OCI-LY1 (cell line): Measurements from ENCODE around the gene BEST3.

Experiments used
- H2AFZ ChIP-seq: fragments of 200-600 bp; sonication (generic), shearing (Covaris generic); 2 replicates; pipeline ENCODE4 v1.6.0; 2014; ENCODE audit warnings: antibody characterized with exemption, mild to moderate bottlenecking, low read length
- H3F3A ChIP-seq: fragments of 200-600 bp; sonication (generic), shearing (Covaris generic); 2 replicates; pipeline ENCODE4 v1.6.0; 2014; ENCODE audit warnings: mild to moderate bottlenecking, antibody characterized with exemption, low read length, moderate library complexity; ENCODE audit not compliant: insufficient read depth
- H3K27ac ChIP-seq: fragments of 200-600 bp; sonication (generic); 2 replicates; pipeline ENCODE4 v1.5.1; 2014; ENCODE audit warnings: low read length, mixed run types, mild to moderate bottlenecking, low read depth; ENCODE audit not compliant: poor library complexity, severe bottlenecking
- H3K27me3 ChIP-seq: fragments of 200-600 bp; sonication (generic); 2 replicates; pipeline ENCODE4 v1.6.0; 2014; ENCODE audit warnings: antibody characterized with exemption, mild to moderate bottlenecking, low read length, moderate library complexity; ENCODE audit not compliant: insufficient read depth
- H3K36me3 ChIP-seq: fragments of 200-600 bp; sonication (generic); 2 replicates; pipeline ENCODE4 v1.6.1; 2014; ENCODE audit warnings: mild to moderate bottlenecking, antibody characterized with exemption, low read length, moderate library complexity, mixed read lengths; ENCODE audit not compliant: insufficient read depth
- H3K4me1 ChIP-seq: fragments of 200-600 bp; sonication (generic); 2 replicates; pipeline ENCODE4 v1.5.1; 2014; ENCODE audit warnings: mild to moderate bottlenecking, low read length, moderate library complexity; ENCODE audit not compliant: insufficient read depth, severe bottlenecking
- H3K4me2 ChIP-seq: fragments of 200-600 bp; sonication (generic), shearing (Covaris generic); 2 replicates; pipeline ENCODE4 v1.6.1; 2014; ENCODE audit warnings: low read length
- H3K4me3 ChIP-seq: fragments of 200-600 bp; sonication (generic); 2 replicates; pipeline ENCODE4 v1.5.1; 2014; ENCODE audit warnings: low read length, low read depth, mild to moderate bottlenecking, mixed read lengths; ENCODE audit not compliant: poor library complexity, severe bottlenecking
- H3K79me2 ChIP-seq: fragments of 200-600 bp; shearing (Covaris generic); 2 replicates; pipeline ENCODE4 v1.6.1; 2016; ENCODE audit warnings: mixed run types, low read length, mixed read lengths; ENCODE audit not compliant: insufficient read depth
- H3K9ac ChIP-seq: fragments of 200-600 bp; sonication (generic), shearing (Covaris generic); 2 replicates; pipeline ENCODE4 v1.6.1; 2014; ENCODE audit warnings: mild to moderate bottlenecking, low read length, mixed read lengths
- H3K9me2 ChIP-seq: fragments of 200-600 bp; sonication (generic), shearing (Covaris generic); 2 replicates; pipeline ENCODE4 v1.6.1; 2014; ENCODE audit warnings: low read depth, mild to moderate bottlenecking, low read length, mixed read lengths
- H3K9me3 ChIP-seq: fragments of 200-600 bp; shearing (Covaris generic); 2 replicates; pipeline ENCODE4 v1.6.1; 2014; ENCODE audit warnings: low read length, mixed read lengths
- H4K20me1 ChIP-seq: fragments of 200-600 bp; sonication (generic), shearing (Covaris generic); 2 replicates; pipeline ENCODE4 v1.6.0; 2016; ENCODE audit warnings: mild to moderate bottlenecking, low read length; ENCODE audit not compliant: insufficient read depth
- CTCF ChIP-seq: fragments of 200-600 bp; sonication (generic), shearing (Covaris generic); IDR thresholded peaks from 2 replicates; pipeline ENCODE4 v1.5.1; 2017; ENCODE audit warnings: mild to moderate bottlenecking, antibody characterized with exemption, low read length, moderate library complexity, mixed read lengths
- EZH2 ChIP-seq: fragments of 200-600 bp; sonication (generic), shearing (Covaris generic); IDR thresholded peaks from 2 replicates; pipeline ENCODE4 v1.8.0; 2017; ENCODE audit warnings: borderline replicate concordance, mixed run types, mild to moderate bottlenecking, antibody characterized with exemption, low read length, moderate library complexity, mixed read lengths

BEST3 gene

DNA sequence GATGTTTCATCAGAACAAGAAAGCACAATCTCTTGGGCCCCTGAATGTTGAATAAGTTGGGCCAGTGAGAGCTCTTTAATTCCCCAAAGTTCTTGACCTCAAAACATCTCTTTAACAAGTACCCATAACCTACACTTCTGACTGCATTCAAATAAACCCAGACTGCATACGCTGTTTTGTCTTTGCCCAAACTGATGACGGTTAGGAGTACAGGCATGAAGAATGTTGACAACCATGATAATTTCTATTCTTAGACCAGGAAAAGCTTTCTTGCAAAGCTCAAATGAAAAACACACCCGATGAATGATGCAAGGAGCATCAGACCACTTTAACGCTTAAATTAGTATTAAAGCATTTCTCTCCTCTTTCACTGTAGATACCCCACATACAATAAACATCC lies 27.8 kb upstream of the BEST3 start:
- Histone ChIP-seq H3K4me1 (no peaks in the 10 kb centered on the region), H3K36me3 (no peaks in the 10 kb centered on the region), H2AFZ (no peak overlapping the region; the same call in 1 of the 2 replicates), H3K4me3 (no peak overlapping the region), H3K9me3 (no peaks in the 10 kb centered on the region), H3K9ac (no peak overlapping the region), H3K27ac (no peak overlapping the region), H3K79me2 (no peaks in the 10 kb centered on the region), H3K4me2 (no peak overlapping the region), H4K20me1 (no peaks in the 10 kb centered on the region), H3K27me3 (no peaks in the 10 kb centered on the region), H3F3A (no peaks in the 10 kb centered on the region), H3K9me2 (no peaks in the 10 kb centered on the region)
- TF ChIP-seq CTCF (no peak), EZH2 (no peak)

- H3K27ac ChIP-seq = no peak overlapping the region
- no peaks in the 10 kb centered on the region for H3K27me3 ChIP-seq
- H4K20me1 ChIP-seq = no peaks in the 10 kb centered on the region
- no peaks in the 10 kb centered on the region for H3K9me2 ChIP-seq
- no peak overlapping the region for H3K4me2 ChIP-seq
- H3K4me3 ChIP-seq = no peak overlapping the region
- TF ChIP-seq EZH2 = no peak
- TF ChIP-seq CTCF = no peak
- no peaks in the 10 kb centered on the region for H3K79me2 ChIP-seq
- no peaks in the 10 kb centered on the region for H3F3A ChIP-seq
- no peak overlapping the region for H2AFZ ChIP-seq
- H3K36me3 ChIP-seq = no peaks in the 10 kb centered on the region
- H3K9me3 ChIP-seq = no peaks in the 10 kb centered on the region
- H3K9ac ChIP-seq = no peak overlapping the region
- H3K4me1 ChIP-seq = no peaks in the 10 kb centered on the region
These were observed 21.6 kb upstream of the BEST3 start for GRCh38 chr12:69720750-69721149.

- no peaks in the 10 kb centered on the region for H3K36me3 ChIP-seq
- no peak overlapping the region for H2AFZ ChIP-seq
- TF ChIP-seq EZH2 = no peak
- TF ChIP-seq CTCF = no peak
These were observed 20.5 kb upstream of the BEST3 start for GRCh38 chr12:69719336-69720316.

More at GRCh38 chr12:69719336-69720316, 20.5 kb upstream of the BEST3 start:
- Histone ChIP-seq H3K9me2 (no peaks in the 10 kb centered on the region), H3K4me2 (no peak overlapping the region), H3K9me3 (no peaks in the 10 kb centered on the region), H3K9ac (no peak overlapping the region), H3K79me2 (no peaks in the 10 kb centered on the region), H4K20me1 (no peaks in the 10 kb centered on the region), H3K27ac (no peak overlapping the region), H3K4me3 (no peak overlapping the region), H3K27me3 (no peaks in the 10 kb centered on the region), H3K4me1 (no peaks in the 10 kb centered on the region), H3F3A (no peaks in the 10 kb centered on the region)
